ENCODE results near the gene KCNAB1. TPM values are rescaled to one million over a fixed set of nuclear protein-coding genes. Genes with fewer than 3 reads are reported as not detected.

KCNAB1 gene
- total RNA-seq, 4 donors from 2014 or later = 0.38 to 1.5 (median 0.49) TPM

DNA sequence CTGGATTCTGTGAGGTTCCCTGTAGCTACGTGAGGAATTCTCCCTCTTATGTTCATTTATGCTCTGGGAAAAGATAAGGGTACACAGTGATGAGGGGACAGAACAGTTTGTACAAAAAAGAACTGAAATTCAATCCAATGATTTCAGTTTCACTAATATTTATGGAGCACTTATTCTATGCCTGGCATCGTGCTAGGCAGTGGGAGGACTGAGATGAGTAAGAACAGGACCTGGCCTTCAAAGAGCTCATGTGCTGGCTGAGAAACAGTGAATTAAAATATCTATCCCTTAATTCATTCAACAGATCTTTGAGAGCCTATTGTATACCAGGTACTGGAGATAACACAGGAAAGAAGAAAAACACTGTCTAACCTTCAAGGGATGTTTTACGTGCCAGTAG is 412.4 kb downstream of the KCNAB1 start:
- Histone ChIP-seq H3K36me3 (peaks cover 10% of the 10 kb centered on the region), H3K4me1 (peaks cover 7% of the 10 kb centered on the region), H3K27ac (no peak overlapping the region), H3K27me3 (no peaks in the 10 kb centered on the region), H3K9me3 (no peaks in the 10 kb centered on the region), H3K4me3 (no peak overlapping the region)
- TF ChIP-seq EP300 (IDR thresholded peaks at IDR 0.05) = no peak
- TF ChIP-seq POLR2AphosphoS5 (IDR thresholded peaks at IDR 0.05) = no peak
- TF ChIP-seq POLR2A (IDR thresholded peaks at IDR 0.05) = no peak
- TF ChIP-seq, protein P1, sequence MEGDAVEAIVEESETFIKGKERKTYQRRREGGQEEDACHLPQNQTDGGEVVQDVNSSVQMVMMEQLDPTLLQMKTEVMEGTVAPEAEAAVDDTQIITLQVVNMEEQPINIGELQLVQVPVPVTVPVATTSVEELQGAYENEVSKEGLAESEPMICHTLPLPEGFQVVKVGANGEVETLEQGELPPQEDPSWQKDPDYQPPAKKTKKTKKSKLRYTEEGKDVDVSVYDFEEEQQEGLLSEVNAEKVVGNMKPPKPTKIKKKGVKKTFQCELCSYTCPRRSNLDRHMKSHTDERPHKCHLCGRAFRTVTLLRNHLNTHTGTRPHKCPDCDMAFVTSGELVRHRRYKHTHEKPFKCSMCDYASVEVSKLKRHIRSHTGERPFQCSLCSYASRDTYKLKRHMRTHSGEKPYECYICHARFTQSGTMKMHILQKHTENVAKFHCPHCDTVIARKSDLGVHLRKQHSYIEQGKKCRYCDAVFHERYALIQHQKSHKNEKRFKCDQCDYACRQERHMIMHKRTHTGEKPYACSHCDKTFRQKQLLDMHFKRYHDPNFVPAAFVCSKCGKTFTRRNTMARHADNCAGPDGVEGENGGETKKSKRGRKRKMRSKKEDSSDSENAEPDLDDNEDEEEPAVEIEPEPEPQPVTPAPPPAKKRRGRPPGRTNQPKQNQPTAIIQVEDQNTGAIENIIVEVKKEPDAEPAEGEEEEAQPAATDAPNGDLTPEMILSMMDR (IDR thresholded peaks at IDR 0.05) = no peak
- no peak for DNase-seq (ENCODE audit: low spot score in 2 of 2)
- WGBS = 65% methylated on average over 3 of the region's 3 CpGs

DNA sequence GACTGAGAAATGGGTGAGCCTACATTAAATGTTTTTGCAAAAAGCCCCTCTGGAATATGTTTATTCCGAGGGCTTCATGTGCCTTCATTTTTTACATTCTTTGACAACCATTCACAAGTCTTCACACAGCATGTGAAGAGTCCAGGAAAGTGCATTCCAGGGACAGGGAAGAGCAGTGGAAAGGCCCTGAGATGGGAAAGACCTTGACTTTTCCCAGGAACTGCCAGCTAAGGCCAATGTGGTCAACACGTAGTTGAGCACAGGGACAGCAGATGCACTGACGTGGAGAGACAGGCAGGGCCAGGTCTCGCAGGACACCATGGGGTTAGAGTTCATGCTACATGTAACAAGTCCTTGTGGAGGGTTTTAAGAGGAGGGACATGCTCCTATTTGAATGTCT is 412.8 kb downstream of the KCNAB1 start:
- no peak overlapping the region for H3K4me3 ChIP-seq

DNA sequence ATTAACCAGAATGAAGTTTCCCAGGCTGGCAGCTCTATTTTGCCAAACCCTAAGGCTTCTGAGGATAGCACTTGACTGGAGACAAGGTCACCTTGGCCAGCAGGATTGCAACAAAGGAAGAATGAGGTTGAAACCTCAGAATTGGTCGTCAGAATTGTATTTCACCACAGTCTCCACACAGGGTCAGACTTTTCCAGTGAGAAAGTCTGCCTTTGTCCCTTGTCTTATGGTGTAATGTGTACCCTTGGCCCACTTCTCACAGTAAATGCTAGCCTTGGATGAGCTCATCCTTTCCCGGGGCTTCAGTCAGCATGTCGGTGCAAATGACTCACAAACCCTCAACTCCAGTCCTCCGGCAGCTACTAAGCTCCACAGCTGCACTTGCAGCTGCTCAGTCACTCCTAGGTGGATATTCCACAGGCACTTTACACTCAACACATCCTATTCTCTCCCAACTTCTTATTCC is 414.8 kb downstream of the KCNAB1 start:
- 38% methylated on average over 4 of the region's 4 CpGs for WGBS
- H3K27me3 ChIP-seq = no peaks in the 10 kb centered on the region
- TF ChIP-seq EP300 (IDR thresholded peaks at IDR 0.05) (no peak), POLR2AphosphoS5 (IDR thresholded peaks at IDR 0.05) (peak in 2 of 3 donors; percentile 64 to 70), POLR2A (IDR thresholded peaks at IDR 0.05) (no peak)
- TF ChIP-seq, protein P1 (IDR thresholded peaks at IDR 0.05) = no peak

More for the DNA sequence above, 412.8 kb downstream of the KCNAB1 start:
- 83% methylated on average over 4 of the region's 4 CpGs for WGBS
- Histone ChIP-seq H3K9me3 (no peaks in the 10 kb centered on the region), H3K27me3 (no peaks in the 10 kb centered on the region), H3K4me1 (peaks cover 7% of the 10 kb centered on the region), H3K27ac (no peak overlapping the region), H3K36me3 (peaks cover 13% of the 10 kb centered on the region)
- TF ChIP-seq EP300 (IDR thresholded peaks at IDR 0.05) (no peak), POLR2A (IDR thresholded peaks at IDR 0.05) (no peak), POLR2AphosphoS5 (IDR thresholded peaks at IDR 0.05) (no peak)
- TF ChIP-seq, protein P1 (IDR thresholded peaks at IDR 0.05) = no peak
- DNase-seq (ENCODE audit: low spot score in 2 of 2) = no peak

DNA sequence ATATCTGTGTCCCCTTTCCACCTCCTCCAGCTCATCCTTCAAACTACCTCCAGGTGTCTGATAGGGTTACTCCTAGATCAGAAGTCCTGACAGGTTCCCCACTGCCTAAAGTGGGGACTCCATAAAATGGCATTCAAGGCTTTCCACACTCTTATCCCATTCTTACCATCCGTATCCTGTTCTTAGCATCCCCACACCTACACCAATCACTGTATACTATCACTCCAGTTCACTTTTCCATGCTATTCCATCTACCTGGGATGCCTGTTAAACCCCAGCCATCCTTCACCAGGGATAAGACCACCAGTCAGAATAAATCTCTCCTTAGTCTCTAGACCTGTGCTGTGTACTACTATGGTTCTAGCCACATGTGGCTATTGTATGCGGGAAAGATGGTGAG is 415.4 kb downstream of the KCNAB1 start:
- Histone ChIP-seq H3K9me3 (no peaks in the 10 kb centered on the region), H3K4me3 (no peak overlapping the region), H3K4me1 (peaks cover 7% of the 10 kb centered on the region), H3K27ac (peak overlapping the region; percentile 49), H3K27me3 (no peaks in the 10 kb centered on the region), H3K36me3 (peaks cover 25% of the 10 kb centered on the region)
- 96% methylated on average over 2 of the region's 2 CpGs for WGBS
- no peak for DNase-seq (ENCODE audit: low spot score in 2 of 2)
- no peak for TF ChIP-seq POLR2AphosphoS5 (IDR thresholded peaks at IDR 0.05)
- TF ChIP-seq, protein P1 (IDR thresholded peaks at IDR 0.05) = no peak
- TF ChIP-seq POLR2A (IDR thresholded peaks at IDR 0.05) = no peak
- TF ChIP-seq EP300 (IDR thresholded peaks at IDR 0.05) = no peak

More for the DNA sequence above, 414.8 kb downstream of the KCNAB1 start:
- Histone ChIP-seq H3K4me1 (peaks cover 7% of the 10 kb centered on the region), H3K36me3 (peaks cover 25% of the 10 kb centered on the region), H3K4me3 (no peak overlapping the region), H3K27ac (peak overlapping the region; percentile 49), H3K9me3 (no peaks in the 10 kb centered on the region)
- DNase-seq (ENCODE audit: low spot score in 2 of 2) = peak in 1 of 2 donors; percentile 65

DNA sequence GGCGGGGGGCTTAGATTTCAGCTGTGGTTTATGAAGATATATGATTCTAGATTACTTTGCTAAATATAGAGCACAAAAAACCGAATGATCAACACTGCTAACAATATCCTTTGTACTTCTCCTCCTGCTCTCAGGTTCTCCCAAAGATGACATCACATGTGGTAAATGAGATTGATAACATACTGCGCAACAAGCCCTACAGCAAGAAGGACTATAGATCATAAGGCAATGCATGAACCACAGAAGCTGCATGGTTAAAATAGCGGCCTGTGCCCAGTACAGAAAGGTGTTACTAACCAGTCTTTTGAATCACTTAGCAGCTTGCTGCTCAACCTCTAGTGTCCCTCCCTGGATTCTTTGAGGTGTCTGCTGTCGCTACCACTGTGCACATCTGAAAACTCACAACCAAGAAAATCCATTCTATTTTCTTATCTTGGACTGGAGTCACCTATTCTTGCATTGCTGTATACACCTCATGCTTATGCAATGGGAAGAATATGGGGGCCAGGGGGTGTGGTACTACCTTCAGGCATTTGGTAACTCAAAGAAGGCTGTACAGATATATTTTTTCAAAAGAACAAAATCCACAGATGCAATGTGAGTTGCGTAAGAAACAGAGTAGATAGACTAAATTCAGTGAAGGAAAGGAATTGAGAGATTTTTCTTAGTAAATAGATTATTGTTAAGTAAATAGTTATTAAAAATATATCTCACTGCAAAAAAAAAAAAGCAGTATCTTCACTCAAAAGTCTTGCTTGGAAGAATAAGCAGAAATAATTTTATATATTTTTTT is 416.3 kb downstream of the KCNAB1 start:
- Histone ChIP-seq H3K36me3 (peaks cover 19% of the 10 kb centered on the region), H3K27ac (no peak overlapping the region), H3K9me3 (no peaks in the 10 kb centered on the region), H3K4me1 (peaks cover 7% of the 10 kb centered on the region), H3K27me3 (no peaks in the 10 kb centered on the region), H3K4me3 (no peak overlapping the region)
- WGBS = 93% methylated on average over 6 of the region's 6 CpGs
- DNase-seq (ENCODE audit: low spot score in 2 of 2) = no peak
- TF ChIP-seq POLR2A (IDR thresholded peaks at IDR 0.05) = no peak
- TF ChIP-seq POLR2AphosphoS5 (IDR thresholded peaks at IDR 0.05) = no peak
- TF ChIP-seq, protein P1 (IDR thresholded peaks at IDR 0.05) = no peak
- no peak for TF ChIP-seq EP300 (IDR thresholded peaks at IDR 0.05)

Data from suprapubic skin (tissue), 4 donors.